Ammon's horn (tissue), 1 donor: ENCODE measurements around the gene SRI.
A peak's percentile ranks its signal among the peaks of the same experiment; 100 is the strongest.

Experiments
- DNase-seq: peaks from one replicate; pipeline ENCODE4 v3.0.0-alpha.2; 2016; ENCODE audit warnings: low spot score

The SRI gene

GRCh38 chr7:88224601-88225275 lies 4.9 kb upstream of the SRI start:
- DNase-seq = peak; percentile 33

- DNase-seq = no peak
These were observed 3.4 kb upstream of the SRI start for GRCh38 chr7:88223265-88223664.

GRCh38 chr7:88218836-88219605 lies 817 bp downstream of the SRI start:
- peak; percentile 78 for DNase-seq

DNA sequence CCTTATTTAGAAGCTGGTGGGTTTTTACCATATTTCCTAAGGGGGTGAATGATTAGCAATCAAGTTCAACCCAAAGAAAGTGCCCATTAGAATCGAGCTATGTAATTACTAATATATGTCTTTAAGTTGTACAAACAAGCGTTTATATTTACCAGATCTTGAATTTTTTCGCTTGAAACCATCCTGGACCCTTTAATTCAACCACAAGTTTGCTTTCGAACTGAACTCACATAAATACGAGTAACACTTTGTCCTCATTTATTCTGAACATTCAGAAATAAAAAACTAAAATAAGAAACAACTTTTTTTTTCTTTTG lies 1.5 kb downstream of the SRI start:
- no peak for DNase-seq

GRCh38 chr7:88217675-88218428 lies 2.0 kb downstream of the SRI start:
- no peak for DNase-seq

DNA sequence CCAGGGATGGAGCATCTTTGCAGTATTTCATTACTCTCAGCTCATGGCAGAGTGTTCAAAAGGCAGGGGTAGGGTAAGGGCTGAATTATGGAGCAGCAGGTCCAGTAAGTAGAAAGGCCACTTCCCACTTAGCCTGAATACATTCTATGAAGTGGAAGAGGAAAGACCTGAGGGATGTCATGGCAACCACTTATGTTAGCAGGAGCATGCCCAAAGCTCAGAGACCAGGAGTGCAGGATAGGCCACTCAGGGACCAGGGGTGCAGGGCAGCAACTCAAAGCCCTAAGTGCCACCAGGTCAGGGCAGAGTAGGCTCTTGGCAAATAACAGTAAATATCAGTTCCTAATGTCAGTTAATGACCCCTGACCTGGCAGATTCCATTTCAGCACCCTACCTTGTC lies 3.6 kb downstream of the SRI start:
- no peak for DNase-seq

GRCh38 chr7:88215295-88215694 lies 4.5 kb downstream of the SRI start:
- DNase-seq = no peak

GRCh38 chr7:88214456-88214855 lies 5.4 kb downstream of the SRI start:
- no peak for DNase-seq

DNA sequence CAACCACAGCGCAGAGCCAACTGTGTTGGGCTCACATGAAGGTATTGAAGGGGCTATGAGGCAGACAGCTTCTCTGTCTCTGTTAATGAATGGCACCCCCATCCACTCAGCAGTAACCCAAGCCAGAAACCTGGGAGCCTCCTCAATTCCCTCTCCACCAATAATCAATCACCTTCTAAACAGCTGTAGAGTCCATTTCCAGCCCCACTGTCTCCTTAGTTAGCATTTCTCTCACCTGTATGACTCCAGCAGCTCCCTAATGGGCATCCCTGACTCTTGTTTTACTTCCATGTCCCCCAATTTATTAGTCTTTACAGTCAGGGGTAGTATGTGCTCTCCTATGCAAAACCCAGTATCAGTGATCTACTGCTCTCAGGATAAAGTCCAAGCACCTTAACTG lies 6.9 kb downstream of the SRI start:
- no peak for DNase-seq

- no peak for DNase-seq
These were observed 11.3 kb downstream of the SRI start for GRCh38 chr7:88208521-88208920.

- no peak for DNase-seq
These were observed 13.6 kb downstream of the SRI start for GRCh38 chr7:88206254-88206653.

DNA sequence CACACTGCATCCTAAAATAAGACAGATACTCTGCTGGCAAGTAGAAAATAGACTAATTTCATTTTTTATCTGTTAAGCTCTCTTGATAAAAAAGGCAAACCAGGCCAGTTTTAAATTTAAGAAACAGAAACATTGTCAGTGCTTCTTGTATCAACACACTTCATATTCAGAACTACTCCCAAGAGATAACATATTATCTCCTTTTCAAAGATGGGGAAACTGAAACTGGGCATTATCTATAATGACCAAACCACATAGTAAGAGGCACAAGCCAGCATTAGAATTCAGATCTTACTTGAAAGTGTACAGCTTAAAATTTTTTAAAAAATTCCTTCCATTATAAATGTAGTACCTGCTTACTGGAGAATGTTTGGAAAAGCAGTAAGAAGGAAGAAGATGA lies 14.7 kb downstream of the SRI start:
- DNase-seq = no peak

DNA sequence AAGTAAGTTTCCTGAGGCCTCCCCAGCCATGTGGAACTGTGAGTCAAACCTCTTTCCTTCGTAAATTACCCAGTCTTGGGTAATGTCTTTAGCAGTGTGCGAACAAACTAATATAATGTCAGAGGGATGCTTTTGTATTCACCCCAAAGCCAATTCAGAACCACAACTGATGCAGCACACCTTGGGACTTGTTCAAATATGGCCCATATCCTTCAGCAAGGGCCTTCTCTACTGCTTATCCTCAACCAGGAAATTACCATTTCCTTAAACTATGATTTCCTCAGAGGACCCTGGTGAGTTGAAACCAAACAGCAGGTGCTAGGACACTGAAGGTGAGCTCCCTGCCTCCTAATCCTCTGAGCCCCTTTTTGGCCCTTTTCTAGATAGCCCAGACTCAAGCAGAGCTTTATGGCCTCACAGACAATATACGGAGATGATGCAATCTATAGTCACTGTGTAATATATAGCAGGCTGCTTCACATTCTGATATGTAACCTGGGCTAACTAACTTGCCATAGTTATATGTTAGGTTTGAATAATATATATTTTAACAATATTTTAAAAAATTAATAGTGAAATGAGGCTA lies 15.2 kb downstream of the SRI start:
- DNase-seq = no peak

DNA sequence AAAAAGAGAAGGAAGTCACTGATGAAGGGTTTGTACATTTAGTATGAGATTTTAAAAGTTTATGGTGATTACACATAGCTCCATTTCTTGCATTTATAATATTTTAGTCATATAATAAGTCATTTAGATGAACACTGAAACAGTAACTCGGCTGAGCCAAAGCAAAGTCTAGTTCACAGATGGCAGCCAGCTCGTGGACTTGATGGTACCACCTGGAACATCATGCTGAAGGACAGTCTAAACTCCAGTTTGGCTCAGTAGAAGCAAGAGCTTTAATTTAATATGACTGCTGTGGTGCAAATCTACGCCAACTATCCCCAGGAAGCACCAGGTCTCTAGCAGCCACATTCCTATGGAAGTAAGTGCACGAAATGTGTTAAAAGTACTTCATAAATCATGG lies 16.4 kb downstream of the SRI start:
- no peak for DNase-seq

DNA sequence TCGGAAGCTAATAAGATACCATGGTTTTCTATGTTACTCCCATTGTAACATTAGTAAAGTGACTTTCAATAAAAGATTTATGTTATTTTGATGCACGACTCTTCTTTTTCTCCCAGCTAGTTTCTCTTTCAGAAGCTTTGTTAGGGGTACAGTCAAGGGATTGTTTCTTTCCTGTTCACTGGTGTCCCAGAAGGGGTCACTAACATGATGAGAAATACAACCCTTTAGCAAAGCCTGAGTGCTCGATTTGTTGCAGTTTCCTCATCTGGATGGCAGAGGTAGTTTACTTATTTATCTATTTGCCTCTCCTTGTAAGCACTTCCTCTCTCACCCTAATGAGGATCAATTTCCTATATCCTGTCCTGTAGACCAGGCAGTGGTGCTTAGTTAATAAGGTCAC lies 17.0 kb downstream of the SRI start:
- no peak for DNase-seq

DNA sequence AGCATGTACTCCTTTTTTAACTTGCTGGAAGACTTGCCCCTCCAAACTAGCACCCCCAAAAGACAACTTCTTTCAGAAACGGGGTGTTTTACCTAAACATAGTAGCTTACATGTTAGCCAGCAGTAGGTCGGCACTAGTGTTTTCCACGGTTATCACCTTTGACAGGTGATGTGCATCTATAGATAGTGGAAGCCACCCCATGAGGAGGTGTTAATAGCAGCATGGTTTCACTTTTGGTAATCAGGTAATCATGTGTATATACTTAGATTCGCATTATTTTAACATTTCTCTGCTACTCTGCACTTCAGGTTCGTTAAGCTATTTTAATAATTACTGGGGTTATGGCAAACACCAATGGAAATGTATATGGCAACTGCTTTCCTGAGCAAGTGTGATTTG lies 17.6 kb downstream of the SRI start:
- DNase-seq = no peak

DNA sequence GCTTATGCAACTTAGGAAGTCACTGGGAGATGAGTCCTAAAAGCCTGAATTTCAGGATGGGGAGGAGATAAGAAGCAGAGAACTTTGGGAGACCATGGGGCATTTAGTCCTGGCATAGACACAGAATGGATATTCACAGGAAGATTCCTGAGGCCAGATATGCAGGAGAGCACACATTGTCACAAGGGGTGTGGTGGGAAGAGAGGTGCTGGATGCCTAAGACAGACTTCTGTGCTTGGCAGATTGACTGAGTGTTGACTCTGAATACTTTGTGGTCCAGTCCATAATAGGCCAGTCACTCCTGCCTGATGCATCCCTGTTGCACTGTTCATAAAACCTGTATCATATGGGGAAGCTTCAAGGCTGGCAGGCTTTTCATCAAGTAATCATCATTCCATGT lies 18.5 kb downstream of the SRI start:
- DNase-seq = no peak

GRCh38 chr7:88200789-88201188 lies 19.0 kb downstream of the SRI start:
- peak; percentile 13 for DNase-seq

DNA sequence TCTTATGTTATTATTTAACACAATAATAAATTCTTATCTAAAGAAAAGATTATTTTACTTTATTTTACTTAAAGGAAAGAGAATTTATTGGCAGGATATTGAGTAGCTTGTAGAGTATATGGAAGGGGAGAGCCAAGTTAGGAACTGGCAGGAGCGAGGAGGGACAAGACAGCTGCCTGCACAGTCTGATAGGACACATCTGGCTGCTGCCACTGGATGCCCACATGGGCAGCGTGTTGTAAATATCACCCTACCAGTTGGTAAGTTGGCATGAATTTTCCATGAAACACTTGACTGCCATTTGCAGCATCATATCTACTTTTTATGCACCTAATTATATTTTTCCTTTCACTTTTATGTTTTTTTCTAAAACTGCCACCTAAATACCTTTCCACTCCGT lies 19.6 kb downstream of the SRI start:
- no peak for DNase-seq

GRCh38 chr7:88191911-88192310 lies 27.9 kb downstream of the SRI start:
- no peak for DNase-seq

- DNase-seq = no peak
These were observed 34.2 kb downstream of the SRI start for GRCh38 chr7:88185650-88186049.

DNA sequence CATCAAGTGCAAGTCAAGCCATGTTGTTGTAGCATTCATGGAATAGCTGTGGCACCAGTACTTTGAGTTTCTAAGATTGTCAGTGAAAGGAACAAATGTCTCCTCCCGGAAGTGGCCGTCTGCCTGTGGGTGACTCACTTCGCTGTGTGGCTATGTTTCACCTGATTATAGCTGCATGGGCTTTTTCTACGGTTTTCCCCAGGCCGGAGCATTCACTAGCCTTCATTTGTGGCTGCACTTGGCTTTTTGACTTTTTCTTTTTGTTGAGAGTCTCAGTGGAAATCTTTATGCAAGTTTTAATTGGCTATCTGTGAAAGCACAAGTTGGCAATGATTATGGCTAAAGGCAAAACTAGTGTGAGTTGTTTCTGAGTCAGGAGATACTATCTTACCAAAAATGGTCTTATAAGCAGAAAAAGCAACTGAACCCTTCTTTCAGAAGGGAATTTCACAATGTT lies 35.0 kb downstream of the SRI start:
- no peak for DNase-seq

DNA sequence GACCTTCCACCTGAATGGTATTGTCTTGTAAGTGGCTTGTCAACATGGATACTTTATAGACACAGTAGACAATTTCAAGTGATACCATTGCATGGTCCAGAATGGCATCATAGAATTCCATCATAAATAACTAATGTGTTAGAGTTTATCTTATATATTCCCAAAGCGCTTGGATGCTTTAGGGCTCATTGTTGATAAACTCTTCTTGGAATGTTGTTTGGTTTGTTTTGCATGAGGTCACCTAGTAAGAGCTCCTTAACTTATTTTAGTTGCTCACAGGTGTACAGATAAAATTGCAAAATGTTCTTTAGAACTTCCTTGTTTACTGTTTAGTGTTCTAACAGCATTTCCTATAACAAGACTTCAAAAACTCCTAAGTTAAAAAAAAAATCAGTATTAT lies 36.8 kb downstream of the SRI start:
- no peak for DNase-seq
